ENCODE measurements around the gene TP53BP2.

- TF ChIP-seq, protein P1, sequence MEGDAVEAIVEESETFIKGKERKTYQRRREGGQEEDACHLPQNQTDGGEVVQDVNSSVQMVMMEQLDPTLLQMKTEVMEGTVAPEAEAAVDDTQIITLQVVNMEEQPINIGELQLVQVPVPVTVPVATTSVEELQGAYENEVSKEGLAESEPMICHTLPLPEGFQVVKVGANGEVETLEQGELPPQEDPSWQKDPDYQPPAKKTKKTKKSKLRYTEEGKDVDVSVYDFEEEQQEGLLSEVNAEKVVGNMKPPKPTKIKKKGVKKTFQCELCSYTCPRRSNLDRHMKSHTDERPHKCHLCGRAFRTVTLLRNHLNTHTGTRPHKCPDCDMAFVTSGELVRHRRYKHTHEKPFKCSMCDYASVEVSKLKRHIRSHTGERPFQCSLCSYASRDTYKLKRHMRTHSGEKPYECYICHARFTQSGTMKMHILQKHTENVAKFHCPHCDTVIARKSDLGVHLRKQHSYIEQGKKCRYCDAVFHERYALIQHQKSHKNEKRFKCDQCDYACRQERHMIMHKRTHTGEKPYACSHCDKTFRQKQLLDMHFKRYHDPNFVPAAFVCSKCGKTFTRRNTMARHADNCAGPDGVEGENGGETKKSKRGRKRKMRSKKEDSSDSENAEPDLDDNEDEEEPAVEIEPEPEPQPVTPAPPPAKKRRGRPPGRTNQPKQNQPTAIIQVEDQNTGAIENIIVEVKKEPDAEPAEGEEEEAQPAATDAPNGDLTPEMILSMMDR (IDR thresholded peaks at IDR 0.05 in 4 of 5, conservative IDR thresholded peaks at IDR 0.05 in 1 of 5) = no peak
- no peak for TF ChIP-seq POLR2A (IDR thresholded peaks at IDR 0.05)
These were observed 30.5 kb downstream of the TP53BP2 start for GRCh38 chr1:223815020-223815853.

Data from gastrocnemius medialis (tissue), 4 donors.